HepG2 (cell line): ENCODE measurements around the gene RCOR1. TPM values are rescaled to one million over a fixed set of nuclear protein-coding genes. Genes with fewer than 3 reads are reported as not detected.

Experiments used
- ATAC-seq: fragments of 200-7000 bp; cut with Tn5 transposase; 3 replicates; pipeline ENCODE4 v1.9.1; 2020; ENCODE audit warnings: mild to moderate bottlenecking, moderate library complexity
- BruUV-seq: library from RNA; stranded (reverse); fragments of 400-500 nt; replicated peaks from 2 replicates; lab custom pipeline; 2021; lab: Mats Ljungman, UMichigan
- CTCF ChIA-PET: fragments of 300-600 bp; formaldehyde crosslinking; extraction: SDS; loops from one replicate; lab custom pipeline; 2021; ENCODE audit warnings: low total read pairs, inconsistent platforms, low intra/inter-chr PET ratio; lab: Yijun Ruan, JAX
- POLR2A ChIA-PET: fragments of 350-600 bp; sonication (Branson Sonifier 250); formaldehyde crosslinking; loops from one replicate; lab custom pipeline; 2020; ENCODE audit warnings: antibody characterized with exemption, inconsistent platforms; lab: Yijun Ruan, JAX
- DNase-seq: peaks from one replicate; pipeline ENCODE4 v3.0.0-alpha.2; 2015; ENCODE audit warnings: low spot score
- FAIRE-seq: peaks from 3 replicates; lab custom pipeline; 2011; peaks lifted over from hg19 to GRCh38; lab: Jason Lieb, UNC
- H2AFZ ChIP-seq: one replicate; pipeline ENCODE4 v1.6.1; 2011; ENCODE audit warnings: low read length, inconsistent platforms
- H3K27ac ChIP-seq: fragments of 300-600 bp; 3 replicates; pipeline ENCODE4 v1.8.0; 2011; ENCODE audit warnings: mixed run types, mild to moderate bottlenecking, mixed read lengths, low read length, inconsistent platforms; ENCODE audit not compliant: insufficient read depth; ENCODE audit errors: extremely low read length
- H3K27me3 ChIP-seq, 2 experiments: fragments of 200-600 bp in 1 of 2; 2 replicates in 1 of 2; 3 replicates in 1 of 2; pipeline versions ENCODE4 v1.6.0 to v1.8.0; 2011; ENCODE audit warnings: low read length in 2 of 2, mild to moderate bottlenecking in 2 of 2, moderate library complexity in 2 of 2, inconsistent platforms in 1 of 2; ENCODE audit not compliant: insufficient read depth in 2 of 2, control insufficient read depth in 1 of 2
- H3K36me3 ChIP-seq, 2 experiments: fragments of 200-600 bp in 1 of 2; replicated peaks in 1 of 2; 2 replicates in 1 of 2; 3 replicates in 1 of 2; pipeline versions ENCODE4 v1.5.1 to v1.8.0; 2011; ENCODE audit warnings: low read length in 2 of 2, inconsistent platforms in 1 of 2; ENCODE audit not compliant: insufficient read depth in 2 of 2, control insufficient read depth in 1 of 2
- H3K4me1 ChIP-seq: 2 replicates; pipeline ENCODE4 v1.5.1; 2012; ENCODE audit warnings: low read length, inconsistent platforms; ENCODE audit not compliant: insufficient read depth
- H3K4me2 ChIP-seq: 2 replicates; pipeline ENCODE4 v1.6.0; 2011; ENCODE audit warnings: low read depth, low read length, inconsistent platforms
- H3K4me3 ChIP-seq, 3 experiments: fragments of 200-600 bp in 1 of 3; sonication (generic), shearing (Covaris generic) in 1 of 3; replicated peaks in 1 of 3; 2 replicates each; pipeline ENCODE4 v1.5.1; 2011 to 2016; ENCODE audit warnings: low read length in 3 of 3, inconsistent platforms in 2 of 3, low read depth in 2 of 3, mild to moderate bottlenecking in 2 of 3, control low read depth in 1 of 3, mixed read lengths in 1 of 3; ENCODE audit not compliant: insufficient read depth in 1 of 3
- H3K79me2 ChIP-seq: one replicate; pipeline ENCODE4 v1.6.1; 2011; ENCODE audit warnings: low read length, inconsistent platforms; ENCODE audit not compliant: insufficient read depth
- H3K9ac ChIP-seq: 2 replicates; pipeline ENCODE4 v1.6.0; 2011; ENCODE audit warnings: mild to moderate bottlenecking, low read depth, low read length, inconsistent platforms; ENCODE audit not compliant: insufficient read depth
- H3K9me3 ChIP-seq: 2 replicates; pipeline ENCODE4 v1.5.1; 2012; ENCODE audit warnings: mild to moderate bottlenecking, low read length
- H4K20me1 ChIP-seq: 2 replicates; pipeline ENCODE4 v1.6.0; 2011; ENCODE audit warnings: inconsistent platforms, mild to moderate bottlenecking, low read length, moderate library complexity; ENCODE audit not compliant: insufficient read depth
- ELF4 ChIP-seq: sonication (generic); formaldehyde crosslinking; IDR thresholded peaks from 2 replicates; pipeline ENCODE4 v1.5.0; 2020; ENCODE audit warnings: missing genetic modification reagents, mild to moderate bottlenecking, moderate library complexity, borderline replicate concordance
- FOXK2 ChIP-seq: fragments of 450-650 bp; IDR thresholded peaks from 2 replicates; pipeline ENCODE4 v1.6.1; 2016
- JUN ChIP-seq: sonication (generic); formaldehyde crosslinking; IDR thresholded peaks from 2 replicates; pipeline ENCODE4 v1.4.0; 2020; ENCODE audit warnings: mild to moderate bottlenecking, missing genetic modification reagents
- PPARG ChIP-seq: conservative IDR thresholded peaks from 2 replicates; pipeline ENCODE4 v1.6.1; 2016; ENCODE audit warnings: missing biosample characterization, missing genetic modification reagents
- ZBTB26 ChIP-seq: IDR thresholded peaks from 2 replicates; pipeline ENCODE4 v1.6.1; 2016; ENCODE audit warnings: missing compliant biosample characterization, missing genetic modification reagents, borderline replicate concordance
- ZBTB44 ChIP-seq: sonication (generic); formaldehyde crosslinking; IDR thresholded peaks from 2 replicates; pipeline ENCODE4 v1.4.0; 2020; ENCODE audit warnings: missing genetic modification reagents
- ZBTB7A ChIP-seq: sonication (generic); formaldehyde crosslinking; IDR thresholded peaks from 2 replicates; pipeline ENCODE4 v1.8.0; 2022; ENCODE audit warnings: mild to moderate bottlenecking, missing genetic modification reagents
- ZBTB8A ChIP-seq: sonication (generic); formaldehyde crosslinking; IDR thresholded peaks from 2 replicates; pipeline ENCODE4 v1.4.0; 2020; ENCODE audit warnings: mild to moderate bottlenecking, low read depth, missing genetic modification reagents, borderline replicate concordance
- ZNF124 ChIP-seq: sonication (generic); formaldehyde crosslinking; IDR thresholded peaks from 2 replicates; pipeline ENCODE4 v1.4.0; 2020; ENCODE audit warnings: missing genetic modification reagents
- ZNF34 ChIP-seq: sonication (generic); formaldehyde crosslinking; IDR thresholded peaks from 2 replicates; pipeline ENCODE4 v1.4.0; 2020; ENCODE audit warnings: mild to moderate bottlenecking, missing genetic modification reagents, borderline replicate concordance
- ZNF546 ChIP-seq: sonication (generic); formaldehyde crosslinking; conservative IDR thresholded peaks from 2 replicates; pipeline ENCODE4 v1.8.1; 2023; ENCODE audit warnings: mild to moderate bottlenecking, missing genetic modification reagents
- ZNF597 ChIP-seq: sonication (generic); formaldehyde crosslinking; IDR thresholded peaks from 2 replicates; pipeline ENCODE4 v1.5.0; 2020; ENCODE audit warnings: missing genetic modification reagents
- ZNF768 ChIP-seq: sonication (generic); formaldehyde crosslinking; IDR thresholded peaks from 2 replicates; pipeline ENCODE4 v1.4.0; 2020; ENCODE audit warnings: missing genetic modification reagents
- WGBS: methylation state at CpG from one replicate; pipeline ENCODE4 v1.1.6; 2017; ENCODE audit warnings: low lambda C conversion rate; 5-methylcytosine and 5-hydroxymethylcytosine counted together
- in situ Hi-C: cut with HindIII; loops from 2 replicates; pipeline ENCODE4 v1.10.0; 2017; ENCODE audit warnings: low pct_unique_long_range_greater_than_20kb; ENCODE audit not compliant: extremely low pct_ligation_motif_present
- intact Hi-C: fragments of 100-400 bp; cut with micrococcal nuclease; formaldehyde crosslinking; loops from one replicate; pipeline ENCODE4 v1.10.0; 2022; ENCODE audit not compliant: unreplicated experiment
- polyA plus RNA-seq, 8 experiments: library from polyadenylated mRNA; depleted of rRNA in 3 of 8; stranded (reverse) in 7 of 8; unstranded in 1 of 8; fragments of >200 nt; fragmentation: Illumina TruSeq in 4 of 8; extraction: Trizol in 4 of 8; gene quantifications; 2 replicates each; pipeline versions ENCODE4 v1.2.1 to v1.2.3, GENCODE V29; 2011 to 2016; ENCODE audit warnings: low read depth in 4 of 8, missing spikeins in 1 of 8, mixed read lengths in 1 of 8; ENCODE audit not compliant: insufficient read depth in 1 of 8
- total RNA-seq, 5 experiments: library from RNA; depleted of rRNA; stranded (reverse); fragments of >200 nt; fragmentation: Illumina TruSeq; extraction: Trizol; gene quantifications; 2 replicates each; pipeline ENCODE4 v1.2.3, GENCODE V29; 2016; ENCODE audit warnings: low read depth in 1 of 5
- TF ChIP-seq, protein P1 (sequence below): sonication (generic); formaldehyde crosslinking; IDR thresholded peaks from 2 replicates; pipeline ENCODE4 v1.4.0; 2020; ENCODE audit warnings: missing genetic modification reagents
- TF ChIP-seq, protein P2 (sequence below): sonication (generic); formaldehyde crosslinking; IDR thresholded peaks from 2 replicates; pipeline ENCODE4 v1.5.0; 2020; ENCODE audit warnings: mild to moderate bottlenecking, missing genetic modification reagents, borderline replicate concordance

Gene RCOR1
- total and polyA plus RNA-seq, 2 of the 13 experiments (the other 11 are each of a cell fraction or from before 2014, with no cell fraction given), result 10.2 to 11.1 TPM

DNA sequence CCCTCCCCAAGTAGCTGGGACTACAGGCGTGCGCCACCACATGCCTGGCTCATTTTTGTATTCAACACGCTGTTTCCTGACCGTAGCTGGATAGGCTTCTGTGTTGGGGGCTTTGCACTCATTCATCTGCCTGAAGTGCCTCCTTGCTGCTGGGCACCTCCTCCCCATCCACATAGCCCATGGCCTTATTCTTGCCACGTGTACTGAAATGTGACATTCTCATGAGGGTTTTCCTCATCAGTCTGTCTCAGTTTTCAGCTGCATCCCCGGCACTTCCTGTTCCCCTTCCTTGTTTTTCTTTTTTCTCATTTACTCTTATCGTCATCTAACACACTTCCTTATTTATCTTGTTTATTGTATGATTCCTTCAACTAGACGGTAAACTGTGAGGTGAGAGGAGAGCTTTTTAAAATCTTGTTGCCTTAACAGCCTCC lies 36.6 kb downstream of the RCOR1 start:
- Histone ChIP-seq H3K4me1 (peaks cover 37% of the 10 kb centered on the region), H3K79me2 (peaks cover 80% of the 10 kb centered on the region), H2AFZ (no peak overlapping the region), H3K9me3 (no peaks in the 10 kb centered on the region), H3K4me3 (no peak overlapping the region), H3K27ac (no peak overlapping the region), H4K20me1 (peaks cover 20% of the 10 kb centered on the region), H3K36me3 (peaks cover 2 to 9% of the 10 kb centered on the region in 2 experiments; a peak in 2 of 5 replicates), H3K9ac (no peak overlapping the region), H3K27me3 (no peaks in the 10 kb centered on the region), H3K4me2 (no peak overlapping the region)
- intact Hi-C loops (no loop called here), in situ Hi-C loops (no loop called here)
- ChIA-PET POLR2A (no interaction called here), CTCF (no interaction called here)
- FAIRE-seq (no peak), DNase-seq (no peak), ATAC-seq (no peak)
- whole genome bisulfite sequencing, result 87% methylated on average over 8 of the region's 8 CpGs
- no TSS peak for BruUV-seq
- TF ChIP-seq ZNF546 (CRISPR knock-in tag) (no peak), ZNF768 (CRISPR knock-in tag) (no peak), ZBTB7A (CRISPR knock-in tag) (no peak), ZBTB26 (CRISPR knock-in tag) (no peak), JUN (CRISPR knock-in tag) (no peak), ZBTB8A (no peak), ZNF34 (CRISPR knock-in tag) (no peak), ZNF124 (CRISPR knock-in tag) (no peak), ELF4 (CRISPR knock-in tag) (no peak), ZNF597 (CRISPR knock-in tag) (no peak), FOXK2 (no peak), ZBTB44 (CRISPR knock-in tag) (no peak), PPARG (CRISPR knock-in tag) (no peak)
- TF ChIP-seq, protein P1, sequence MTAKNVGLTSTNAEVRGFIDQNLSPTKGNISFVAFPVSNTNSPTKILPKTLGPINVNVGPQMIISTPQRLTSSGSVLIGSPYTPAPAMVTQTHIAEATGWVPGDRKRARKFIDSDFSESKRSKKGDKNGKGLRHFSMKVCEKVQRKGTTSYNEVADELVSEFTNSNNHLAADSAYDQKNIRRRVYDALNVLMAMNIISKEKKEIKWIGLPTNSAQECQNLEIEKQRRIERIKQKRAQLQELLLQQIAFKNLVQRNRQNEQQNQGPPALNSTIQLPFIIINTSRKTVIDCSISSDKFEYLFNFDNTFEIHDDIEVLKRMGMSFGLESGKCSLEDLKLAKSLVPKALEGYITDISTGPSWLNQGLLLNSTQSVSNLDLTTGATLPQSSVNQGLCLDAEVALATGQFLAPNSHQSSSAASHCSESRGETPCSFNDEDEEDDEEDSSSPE (CRISPR knock-in tag), result no peak
- TF ChIP-seq, protein P2, sequence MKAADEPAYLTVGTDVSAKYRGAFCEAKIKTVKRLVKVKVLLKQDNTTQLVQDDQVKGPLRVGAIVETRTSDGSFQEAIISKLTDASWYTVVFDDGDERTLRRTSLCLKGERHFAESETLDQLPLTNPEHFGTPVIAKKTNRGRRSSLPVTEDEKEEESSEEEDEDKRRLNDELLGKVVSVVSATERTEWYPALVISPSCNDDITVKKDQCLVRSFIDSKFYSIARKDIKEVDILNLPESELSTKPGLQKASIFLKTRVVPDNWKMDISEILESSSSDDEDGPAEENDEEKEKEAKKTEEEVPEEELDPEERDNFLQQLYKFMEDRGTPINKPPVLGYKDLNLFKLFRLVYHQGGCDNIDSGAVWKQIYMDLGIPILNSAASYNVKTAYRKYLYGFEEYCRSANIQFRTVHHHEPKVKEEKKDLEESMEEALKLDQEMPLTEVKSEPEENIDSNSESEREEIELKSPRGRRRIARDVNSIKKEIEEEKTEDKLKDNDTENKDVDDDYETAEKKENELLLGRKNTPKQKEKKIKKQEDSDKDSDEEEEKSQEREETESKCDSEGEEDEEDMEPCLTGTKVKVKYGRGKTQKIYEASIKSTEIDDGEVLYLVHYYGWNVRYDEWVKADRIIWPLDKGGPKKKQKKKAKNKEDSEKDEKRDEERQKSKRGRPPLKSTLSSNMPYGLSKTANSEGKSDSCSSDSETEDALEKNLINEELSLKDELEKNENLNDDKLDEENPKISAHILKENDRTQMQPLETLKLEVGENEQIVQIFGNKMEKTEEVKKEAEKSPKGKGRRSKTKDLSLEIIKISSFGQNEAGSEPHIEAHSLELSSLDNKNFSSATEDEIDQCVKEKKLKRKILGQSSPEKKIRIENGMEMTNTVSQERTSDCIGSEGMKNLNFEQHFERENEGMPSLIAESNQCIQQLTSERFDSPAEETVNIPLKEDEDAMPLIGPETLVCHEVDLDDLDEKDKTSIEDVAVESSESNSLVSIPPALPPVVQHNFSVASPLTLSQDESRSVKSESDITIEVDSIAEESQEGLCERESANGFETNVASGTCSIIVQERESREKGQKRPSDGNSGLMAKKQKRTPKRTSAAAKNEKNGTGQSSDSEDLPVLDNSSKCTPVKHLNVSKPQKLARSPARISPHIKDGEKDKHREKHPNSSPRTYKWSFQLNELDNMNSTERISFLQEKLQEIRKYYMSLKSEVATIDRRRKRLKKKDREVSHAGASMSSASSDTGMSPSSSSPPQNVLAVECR (CRISPR knock-in tag), result no peak
